GM18870 (cell line): Measurements from ENCODE around the gene PMEPA1.

Experiments used
- ATAC-seq: cut with Tn5 transposase; IDR thresholded peaks from one replicate; pipeline ENCODE4 v1.9.1; 2021; ENCODE audit warnings: moderate library complexity; ENCODE audit not compliant: unreplicated experiment

PMEPA1 gene

GRCh38 chr20:57695012-57695411, 14.8 kb downstream of the PMEPA1 start:
- no peak for ATAC-seq

DNA sequence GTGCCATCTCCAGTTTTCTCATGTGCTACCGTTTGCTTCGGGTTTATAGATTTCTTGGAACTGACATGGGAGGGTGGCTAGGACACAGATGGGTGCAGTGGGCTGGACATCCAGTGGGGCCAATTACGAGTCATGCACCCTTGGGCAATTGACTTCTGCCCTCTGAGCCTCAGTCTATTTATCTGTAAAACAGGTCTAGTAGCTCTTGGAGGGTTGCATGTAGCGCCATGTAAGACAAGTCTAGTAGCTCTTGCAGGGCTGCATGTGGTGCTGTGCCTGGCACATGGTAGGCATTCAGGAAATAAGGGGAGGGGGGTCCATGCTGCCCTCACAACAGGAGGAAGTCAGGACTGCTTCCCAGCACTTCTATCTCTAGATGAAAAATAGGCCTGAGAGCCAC, 15.3 kb downstream of the PMEPA1 start:
- ATAC-seq = no peak

DNA sequence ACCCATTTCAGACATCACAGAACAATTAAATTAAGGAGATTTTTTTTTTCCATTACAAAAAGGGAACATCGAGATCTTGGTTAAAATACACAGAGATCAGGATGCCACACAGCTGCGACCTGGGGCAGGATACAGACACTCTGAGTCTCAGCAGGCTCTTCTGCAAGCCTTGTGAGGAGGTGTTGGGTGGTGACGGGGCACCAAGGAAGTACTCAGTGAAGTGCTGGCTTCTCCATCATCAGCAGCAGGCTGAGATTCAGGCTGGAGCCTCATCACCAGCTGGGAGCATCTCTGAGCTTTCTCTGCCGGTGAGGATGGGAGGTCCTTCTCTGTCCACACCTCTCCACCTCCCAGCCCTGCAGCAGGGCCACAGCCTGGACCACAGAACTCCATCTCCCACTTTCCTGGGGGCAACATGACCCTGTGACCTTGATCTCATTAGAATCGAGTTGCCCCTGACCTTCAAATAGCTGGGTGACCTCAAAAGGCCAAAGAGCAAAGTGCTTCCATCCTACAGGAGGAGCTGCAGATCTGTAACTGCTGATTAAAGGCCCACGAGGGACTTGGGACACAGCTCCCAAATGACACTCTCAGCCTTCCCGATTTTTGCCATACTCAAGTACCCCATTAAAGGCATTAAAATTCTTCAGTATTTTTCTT, 16.0 kb downstream of the PMEPA1 start:
- ATAC-seq = no peak

- no peak for ATAC-seq
Observed at GRCh38 chr20:57693002-57693582, 16.7 kb downstream of the PMEPA1 start.

DNA sequence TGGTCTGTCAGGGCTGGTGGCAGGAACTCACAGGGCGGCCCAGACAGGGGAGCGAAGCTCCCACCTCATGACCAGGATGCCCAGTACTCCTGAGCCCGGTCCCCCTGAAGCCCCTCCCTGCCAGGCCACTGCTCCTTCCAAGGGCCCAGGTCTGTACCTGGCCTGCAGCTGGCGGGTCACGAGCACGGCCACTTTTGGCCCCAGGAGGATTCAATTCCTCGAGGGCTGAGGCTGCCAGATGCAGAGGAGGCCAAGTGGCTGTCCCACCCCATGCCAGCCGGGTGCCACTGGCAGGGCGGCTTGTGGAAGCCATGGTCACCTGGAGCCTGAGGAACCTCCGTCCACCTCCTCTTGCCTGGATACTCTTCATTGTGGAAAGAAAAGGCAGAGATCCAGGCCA, 17.4 kb downstream of the PMEPA1 start:
- ATAC-seq = no peak

DNA sequence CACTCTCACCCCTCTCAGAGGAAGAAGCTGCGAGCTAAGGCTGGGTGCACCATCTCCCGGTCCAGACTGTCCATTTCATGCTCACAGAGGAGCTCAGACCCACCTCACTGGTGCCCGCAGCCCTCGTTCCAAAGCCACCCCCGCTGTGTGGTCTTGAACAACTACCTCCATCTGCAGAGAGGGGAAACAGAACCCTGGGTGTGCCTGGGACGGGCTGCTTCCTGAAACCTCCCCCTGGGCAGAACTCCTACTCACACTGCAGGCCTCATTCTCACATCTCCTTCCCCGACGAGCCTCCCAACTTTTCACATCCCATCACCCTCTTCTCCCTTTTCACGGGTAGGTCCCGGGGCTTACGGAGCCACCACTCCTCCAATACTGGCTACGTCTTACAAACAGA, 18.1 kb downstream of the PMEPA1 start:
- ATAC-seq = no peak

- no peak for ATAC-seq
Observed at GRCh38 chr20:57690525-57690924, 19.3 kb downstream of the PMEPA1 start.

GRCh38 chr20:57689745-57690481, 19.9 kb downstream of the PMEPA1 start:
- no peak for ATAC-seq

DNA sequence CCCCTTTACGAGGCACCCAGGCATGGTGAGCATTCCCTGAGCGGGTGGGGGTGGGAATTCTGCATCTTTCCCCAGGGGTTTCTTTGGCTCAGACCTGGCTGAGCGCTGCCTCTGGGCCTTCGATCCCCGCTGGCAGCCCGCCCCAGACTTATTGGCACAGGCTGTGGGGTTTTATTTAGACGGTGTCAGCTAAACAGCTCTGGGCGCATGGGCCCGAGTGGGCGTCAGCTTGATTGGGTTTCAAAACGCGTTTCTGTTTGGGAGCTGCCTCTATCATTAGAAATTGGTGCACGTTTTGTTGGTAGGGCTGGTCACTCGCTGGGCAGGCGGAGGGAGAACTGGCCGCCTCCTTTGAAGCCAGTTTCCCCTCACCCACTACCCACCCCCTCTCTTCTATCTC, 21.0 kb downstream of the PMEPA1 start:
- ATAC-seq = no peak

- ATAC-seq = no peak
Observed at GRCh38 chr20:57688295-57688694, 21.5 kb downstream of the PMEPA1 start.

GRCh38 chr20:57686931-57687652, 22.7 kb downstream of the PMEPA1 start:
- no peak for ATAC-seq

- no peak for ATAC-seq
Observed at GRCh38 chr20:57685146-57685758, 24.6 kb downstream of the PMEPA1 start.

GRCh38 chr20:57684808-57685140, 25.0 kb downstream of the PMEPA1 start:
- ATAC-seq = no peak

GRCh38 chr20:57683881-57684807, 25.7 kb downstream of the PMEPA1 start:
- ATAC-seq = no peak

DNA sequence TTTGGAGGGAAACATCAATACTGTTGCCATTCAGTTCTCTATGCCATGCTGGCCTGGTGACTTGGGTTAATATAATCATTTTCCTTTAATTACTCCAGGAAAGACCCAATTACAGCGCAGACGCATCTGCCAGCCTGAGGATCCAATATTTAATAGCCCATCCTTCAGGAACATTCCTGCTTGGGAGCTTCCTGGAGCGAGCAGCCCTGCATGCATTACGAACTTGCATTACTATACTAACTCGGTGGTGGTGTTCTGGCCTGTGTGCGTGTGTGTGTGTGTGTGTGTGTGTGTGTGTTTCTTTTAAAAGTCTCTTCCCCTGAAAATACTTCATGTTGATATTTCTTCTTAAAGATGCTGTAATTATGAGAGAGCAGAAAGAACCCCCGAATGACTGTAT, 26.5 kb downstream of the PMEPA1 start:
- no peak for ATAC-seq

GRCh38 chr20:57682184-57683101, 27.4 kb downstream of the PMEPA1 start:
- ATAC-seq = peak; percentile 32

GRCh38 chr20:57680934-57681914, 28.6 kb downstream of the PMEPA1 start:
- no peak for ATAC-seq

- peak; percentile 45 for ATAC-seq
Observed at GRCh38 chr20:57680131-57680716, 29.6 kb downstream of the PMEPA1 start.
